OCI-LY3 (cell line): Measurements from ENCODE around the gene RHOXF2B.
A peak's percentile ranks its signal among the peaks of the same experiment; 100 is the strongest.
"Not testable (repeated sequence)": the region's sequence is repeated elsewhere in the genome, so short reads cannot be mapped to it uniquely, and the experiment has no call there.

ENCODE experiments used
- H2AFZ ChIP-seq: fragments of 200-600, 300-600 bp; shearing (Covaris generic); 2 replicates; pipeline ENCODE4 v1.6.0; 2014; ENCODE audit warnings: antibody characterized with exemption, low read depth, low read length
- H3K27ac ChIP-seq: fragments of 200-600, 300-600 bp; sonication (generic); 2 replicates; pipeline ENCODE4 v1.5.1; 2014; ENCODE audit warnings: mild to moderate bottlenecking, low read length, moderate library complexity, mixed read lengths
- H3K27me3 ChIP-seq: fragments of 200-600, 300-600 bp; sonication (generic); 2 replicates; pipeline ENCODE4 v1.6.1; 2014; ENCODE audit warnings: low read depth, low read length, mixed read lengths
- H3K36me3 ChIP-seq: fragments of 200-600, 300-600 bp; sonication (generic); replicated peaks from 2 replicates; pipeline ENCODE3; 2014; ENCODE audit warnings: low read depth, low read length, mixed read lengths
- H3K4me1 ChIP-seq: fragments of 300-600, 200-600 bp; sonication (generic); 2 replicates; pipeline ENCODE4 v1.6.1; 2014; ENCODE audit warnings: low read length, mixed read lengths
- H3K4me2 ChIP-seq: fragments of 200-600, 300-600 bp; sonication (generic); 2 replicates; pipeline ENCODE4 v1.6.1; 2014; ENCODE audit warnings: low read length, mixed read lengths
- H3K4me3 ChIP-seq: fragments of 300-600, 200-600 bp; sonication (generic); 2 replicates; pipeline ENCODE4 v1.5.1; 2014; ENCODE audit warnings: antibody characterized with exemption, mild to moderate bottlenecking, low read length, moderate library complexity
- H3K79me2 ChIP-seq: fragments of 300-600, 200-600 bp; shearing (Covaris generic); 2 replicates; pipeline ENCODE4 v1.6.1; 2014; ENCODE audit warnings: mild to moderate bottlenecking, low read length, mixed read lengths
- H3K9ac ChIP-seq: fragments of 300-600, 200-600 bp; shearing (Covaris generic); 2 replicates; pipeline ENCODE4 v1.6.0; 2014; ENCODE audit warnings: mild to moderate bottlenecking, low read length, moderate library complexity
- H3K9me3 ChIP-seq: fragments of 200-600, 300-600 bp; shearing (Covaris generic); 2 replicates; pipeline ENCODE4 v1.6.1; 2014; ENCODE audit warnings: low read length, mixed read lengths; ENCODE audit not compliant: insufficient read depth
- H4K20me1 ChIP-seq: fragments of 200-600, 300-600 bp; sonication (generic); 2 replicates; pipeline ENCODE4 v1.6.1; 2016; ENCODE audit warnings: low read length, mixed read lengths; ENCODE audit not compliant: insufficient read depth
- CTCF ChIP-seq: fragments of 200-600, 300-600 bp; sonication (generic); IDR thresholded peaks from 2 replicates; pipeline ENCODE4 v1.5.1; 2014; ENCODE audit warnings: antibody characterized with exemption, low read length, low read depth
- EZH2phosphoT487 ChIP-seq: fragments of 200-600 bp; shearing (Covaris generic); IDR thresholded peaks from 2 replicates; pipeline ENCODE4 v1.6.1; 2018; ENCODE audit warnings: antibody characterized with exemption, mixed run types, low read depth

Gene RHOXF2B

GRCh38 chrX:120087289-120088017 lies 10.0 kb upstream of the RHOXF2B start:
- Histone ChIP-seq H3K27me3 (no peaks in the 10 kb centered on the region), H4K20me1 (no peaks in the 10 kb centered on the region), H3K79me2 (no peaks in the 10 kb centered on the region), H3K9ac (no peak overlapping the region), H3K36me3 (no peaks in the 10 kb centered on the region), H3K4me2 (peak overlapping the region; percentile 31), H3K9me3 (no peaks in the 10 kb centered on the region), H2AFZ (peak overlapping the region; percentile 39; the same call in 1 of the 2 replicates), H3K4me3 (0 out of 2 replicates have a peak overlapping the region, but pooled peaks have one; percentile 10), H3K27ac (no peak overlapping the region), H3K4me1 (peaks cover 16% of the 10 kb centered on the region)
- no peak for TF ChIP-seq EZH2phosphoT487
- TF ChIP-seq CTCF = no peak

GRCh38 chrX:120085553-120086185 lies 8.2 kb upstream of the RHOXF2B start:
- not testable (repeated sequence) for H3K27ac ChIP-seq, H3K36me3 ChIP-seq, H2AFZ ChIP-seq, H4K20me1 ChIP-seq, H3K4me3 ChIP-seq, H3K27me3 ChIP-seq, H3K79me2 ChIP-seq, H3K9me3 ChIP-seq, H3K9ac ChIP-seq, H3K4me2 ChIP-seq
- peaks cover 15% of the 10 kb centered on the region for H3K4me1 ChIP-seq

- not testable (repeated sequence) for H3K27me3 ChIP-seq, H3K9ac ChIP-seq, H3K79me2 ChIP-seq, H3K9me3 ChIP-seq, H3K4me1 ChIP-seq, H3K4me3 ChIP-seq, H4K20me1 ChIP-seq, H3K27ac ChIP-seq, H2AFZ ChIP-seq, H3K4me2 ChIP-seq, H3K36me3 ChIP-seq
Observed at GRCh38 chrX:120066169-120066568, 11.3 kb downstream of the RHOXF2B start.

- not testable (repeated sequence) for H3K9me3 ChIP-seq, H3K4me1 ChIP-seq, H3K27me3 ChIP-seq, H3K36me3 ChIP-seq, H2AFZ ChIP-seq, H3K9ac ChIP-seq, H3K4me2 ChIP-seq, H3K4me3 ChIP-seq, H3K79me2 ChIP-seq, H3K27ac ChIP-seq, H4K20me1 ChIP-seq
Observed at GRCh38 chrX:120042712-120043111, 34.8 kb downstream of the RHOXF2B start.

GRCh38 chrX:120042247-120042646 lies 35.2 kb downstream of the RHOXF2B start:
- H3K9me3 ChIP-seq, H3K4me3 ChIP-seq, H3K36me3 ChIP-seq, H3K4me2 ChIP-seq, H3K79me2 ChIP-seq, H3K27me3 ChIP-seq, H2AFZ ChIP-seq, H3K9ac ChIP-seq, H4K20me1 ChIP-seq, H3K4me1 ChIP-seq, H3K27ac ChIP-seq: not testable (repeated sequence)

- not testable (repeated sequence) for H3K27me3 ChIP-seq, H3K27ac ChIP-seq, H3K9ac ChIP-seq
Observed at GRCh38 chrX:120040176-120040575, 37.3 kb downstream of the RHOXF2B start.

GRCh38 chrX:120039087-120039733 lies 38.3 kb downstream of the RHOXF2B start:
- not testable (repeated sequence) for H3K9ac ChIP-seq, H3K79me2 ChIP-seq, H4K20me1 ChIP-seq, H3K27ac ChIP-seq, H2AFZ ChIP-seq, H3K4me2 ChIP-seq, H3K4me3 ChIP-seq, H3K27me3 ChIP-seq, H3K9me3 ChIP-seq, H3K36me3 ChIP-seq
- peaks cover 36% of the 10 kb centered on the region for H3K4me1 ChIP-seq

More at GRCh38 chrX:120040176-120040575, 37.3 kb downstream of the RHOXF2B start:
- not testable (repeated sequence) for H2AFZ ChIP-seq, H4K20me1 ChIP-seq, H3K36me3 ChIP-seq, H3K79me2 ChIP-seq, H3K9me3 ChIP-seq, H3K4me2 ChIP-seq, H3K4me3 ChIP-seq
- peaks cover 26% of the 10 kb centered on the region for H3K4me1 ChIP-seq
